HCT116 (cell line): Measurements from ENCODE around the gene LRRC4C. TPM values are rescaled to one million over a fixed set of nuclear protein-coding genes. Genes with fewer than 3 reads are reported as not detected.

Source experiments
- ATAC-seq: fragments of 200-7000 bp; cut with Tn5 transposase; 2 replicates; pipeline ENCODE4 v1.9.1; 2020; ENCODE audit warnings: mild to moderate bottlenecking, moderate library complexity
- BruUV-seq: library from RNA; stranded (reverse); fragments of 400-500 nt; replicated peaks from 2 replicates; lab custom pipeline; 2021; lab: Mats Ljungman, UMichigan
- CTCF ChIA-PET: fragments of 300-600 bp; sonication (Branson Sonifier 250); formaldehyde crosslinking; loops from one replicate; lab custom pipeline; 2021; ENCODE audit warnings: antibody characterized with exemption; lab: Charles Lee
- POLR2A ChIA-PET: fragments of 300-600, 350-600 bp; sonication (Branson Sonifier 250); formaldehyde crosslinking; loops from one replicate; lab custom pipeline; 2021; ENCODE audit warnings: antibody characterized with exemption; lab: Charles Lee
- RAD21 ChIA-PET, 2 experiments: fragments of 300-600 bp; sonication (Branson Sonifier 250); formaldehyde crosslinking; loops; one replicate each; lab custom pipeline; 2023; ENCODE audit warnings: low total read pairs in 2 of 2; ENCODE audit not compliant: uncharacterized antibody in 2 of 2, unreplicated experiment in 2 of 2, low non-redundant PET in 1 of 2; lab: Charles Lee
- DNase-seq: peaks from one replicate; pipeline ENCODE4 v3.0.0-alpha.2; 2010; ENCODE audit warnings: low read depth, low spot score
- H2AFZ ChIP-seq: fragments of 200-600 bp; shearing (Covaris generic), sonication (generic); 2 replicates; pipeline ENCODE4 v1.6.1; 2017; ENCODE audit warnings: low read depth, mixed run types, mixed read lengths, antibody characterized with exemption, low read length; ENCODE audit not compliant: poor library complexity, severe bottlenecking
- H3K27ac ChIP-seq: 2 replicates; pipeline ENCODE4 v1.5.1; 2012; ENCODE audit warnings: low read depth, low read length
- H3K27me3 ChIP-seq: fragments of 200-600 bp; sonication (generic); 2 replicates; pipeline ENCODE4 v1.6.1; 2016; ENCODE audit warnings: mixed run types, low read length, mixed read lengths; ENCODE audit not compliant: insufficient read depth
- H3K36me3 ChIP-seq, 2 experiments: fragments of 200-500 bp in 1 of 2; fragments of 200-600 bp in 1 of 2; sonication (Bioruptor generic) in 1 of 2; sonication (generic) in 1 of 2; 2 replicates each; pipeline versions ENCODE4 v1.5.1 to v1.6.1; 2014 to 2016; ENCODE audit warnings: low read length in 2 of 2, inconsistent platforms in 1 of 2, mixed read lengths in 1 of 2, mixed run types in 1 of 2; ENCODE audit not compliant: insufficient read depth in 2 of 2, control insufficient read depth in 1 of 2
- H3K4me1 ChIP-seq, 2 experiments: fragments of 200-600 bp in 1 of 2; sonication (generic) in 1 of 2; 2 replicates each; pipeline versions ENCODE4 v1.5.1 to v1.6.1; 2012 to 2017; ENCODE audit warnings: low read length in 2 of 2, inconsistent platforms in 1 of 2, mild to moderate bottlenecking in 1 of 2, mixed read lengths in 1 of 2, mixed run types in 1 of 2, moderate library complexity in 1 of 2; ENCODE audit not compliant: insufficient read depth in 2 of 2, control insufficient read depth in 1 of 2
- H3K4me2 ChIP-seq: fragments of 200-600 bp; sonication (generic); 2 replicates; pipeline ENCODE4 v1.6.1; 2017; ENCODE audit warnings: mixed run types, low read length, mixed read lengths
- H3K4me3 ChIP-seq, 2 experiments: fragments of 200-600 bp in 1 of 2; sonication (generic) in 1 of 2; replicated peaks in 1 of 2; 2 replicates each; pipeline ENCODE4 v1.5.1; 2011 to 2016; ENCODE audit warnings: low read length in 2 of 2, control low read depth in 1 of 2, low read depth in 1 of 2, mild to moderate bottlenecking in 1 of 2, mixed read lengths in 1 of 2, mixed run types in 1 of 2
- H3K79me2 ChIP-seq: fragments of 200-600 bp; sonication (generic); 2 replicates; pipeline ENCODE4 v1.6.1; 2017; ENCODE audit warnings: mild to moderate bottlenecking, mixed run types, low read length, moderate library complexity, mixed read lengths; ENCODE audit not compliant: insufficient read depth
- H3K9ac ChIP-seq: fragments of 200-600 bp; sonication (generic); 2 replicates; pipeline ENCODE4 v1.6.1; 2016; ENCODE audit warnings: low read length, mixed read lengths
- H3K9me2 ChIP-seq: fragments of 200-600 bp; sonication (generic), shearing (Covaris generic); 2 replicates; pipeline ENCODE4 v1.6.1; 2017; ENCODE audit warnings: mixed run types, mild to moderate bottlenecking, moderate library complexity; ENCODE audit not compliant: insufficient read depth
- H3K9me3 ChIP-seq, 2 experiments: fragments of 200-500 bp in 1 of 2; fragments of 200-600 bp in 1 of 2; sonication (Bioruptor generic) in 1 of 2; sonication (generic) in 1 of 2; 2 replicates each; pipeline ENCODE4 v1.6.1; 2014 to 2017; ENCODE audit warnings: low read length in 2 of 2, mixed read lengths in 2 of 2, inconsistent platforms in 1 of 2, low read depth in 1 of 2, mild to moderate bottlenecking in 1 of 2, mixed run types in 1 of 2, moderate library complexity in 1 of 2; ENCODE audit not compliant: control insufficient read depth in 1 of 2, insufficient read depth in 1 of 2
- H4K20me1 ChIP-seq: fragments of 200-600 bp; sonication (generic), shearing (Covaris generic); 2 replicates; pipeline ENCODE4 v1.6.1; 2017; ENCODE audit warnings: mixed run types, mild to moderate bottlenecking, moderate library complexity; ENCODE audit not compliant: insufficient read depth
- CBX3 ChIP-seq: IDR thresholded peaks from 2 replicates; pipeline ENCODE4 v1.6.1; 2012; ENCODE audit warnings: low read depth
- CEBPB ChIP-seq: IDR thresholded peaks from 2 replicates; pipeline ENCODE4 v1.6.1; 2012; ENCODE audit warnings: low read depth
- CTCF ChIP-seq, 3 experiments: fragments of 200-600 bp in 1 of 3; sonication (generic) in 1 of 3; IDR thresholded peaks in 2 of 3; conservative IDR thresholded peaks in 1 of 3; 2 replicates each; pipeline ENCODE4 v1.5.1; 2012 to 2017; ENCODE audit warnings: low read depth in 2 of 3, low read length in 2 of 3, antibody characterized with exemption in 1 of 3, borderline replicate concordance in 1 of 3, control low read depth in 1 of 3, mild to moderate bottlenecking in 1 of 3, mixed read lengths in 1 of 3, mixed run types in 1 of 3, moderate library complexity in 1 of 3; ENCODE audit not compliant: insufficient read depth in 1 of 3
- EGR1 ChIP-seq: IDR thresholded peaks from 2 replicates; pipeline ENCODE4 v1.6.1; 2012; ENCODE audit warnings: low read depth
- ELF1 ChIP-seq: IDR thresholded peaks from 2 replicates; pipeline ENCODE4 v1.6.1; 2012; ENCODE audit warnings: low read depth, borderline replicate concordance
- EZH2 ChIP-seq: fragments of 200-600 bp; sonication (generic); IDR thresholded peaks from 2 replicates; pipeline ENCODE4 v1.6.1; 2017; ENCODE audit warnings: antibody characterized with exemption, mixed run types
- EZH2phosphoT487 ChIP-seq: fragments of 200-600 bp; IDR thresholded peaks from 2 replicates; pipeline ENCODE4 v1.6.1; 2018; ENCODE audit warnings: antibody characterized with exemption, borderline replicate concordance
- JUND ChIP-seq: IDR thresholded peaks from 2 replicates; pipeline ENCODE4 v1.6.1; 2012
- POLR2A ChIP-seq: IDR thresholded peaks from 2 replicates; pipeline ENCODE4 v1.7.0; 2011; ENCODE audit warnings: borderline replicate concordance; ENCODE audit not compliant: insufficient read depth, insufficient read length; ENCODE audit errors: extremely low read depth
- POLR2AphosphoS5 ChIP-seq: IDR thresholded peaks from 2 replicates; pipeline ENCODE4 v1.6.1; 2011; ENCODE audit warnings: mild to moderate bottlenecking, low read depth, low read length, moderate library complexity
- RAD21 ChIP-seq: IDR thresholded peaks from 2 replicates; pipeline ENCODE4 v1.6.1; 2012; ENCODE audit warnings: low read depth, mild to moderate bottlenecking
- SP1 ChIP-seq: IDR thresholded peaks from 2 replicates; pipeline ENCODE4 v1.6.1; 2012; ENCODE audit warnings: low read depth
- SRF ChIP-seq: IDR thresholded peaks from 2 replicates; pipeline ENCODE4 v1.6.1; 2012; ENCODE audit warnings: low read depth
- YY1 ChIP-seq: IDR thresholded peaks from 2 replicates; pipeline ENCODE4 v1.6.1; 2011; ENCODE audit warnings: low read length, low read depth, moderate library complexity, mild to moderate bottlenecking; ENCODE audit not compliant: insufficient replicate concordance; ENCODE audit errors: extremely low read depth
- ZBTB33 ChIP-seq: IDR thresholded peaks from 2 replicates; pipeline ENCODE4 v1.6.1; 2011; ENCODE audit warnings: mild to moderate bottlenecking, low read length, moderate library complexity; ENCODE audit not compliant: insufficient replicate concordance; ENCODE audit errors: extremely low read depth
- ZNF274 ChIP-seq: fragments of 200-500 bp; sonication (Bioruptor generic); IDR thresholded peaks from 2 replicates; pipeline ENCODE4 v1.6.1; 2014; ENCODE audit warnings: mild to moderate bottlenecking, low read depth, low read length, inconsistent platforms
- intact Hi-C: fragments of 100-400 bp; cut with micrococcal nuclease; formaldehyde crosslinking; loops from 2 replicates; pipeline ENCODE4 v1.10.0; 2022
- total RNA-seq: library from RNA; stranded (reverse); gene quantifications from one replicate; pipeline ENCODE4 v1.2.1, GENCODE V29; 2021; ENCODE audit not compliant: unreplicated experiment

LRRC4C gene
- total RNA-seq, 1 experiment from 2014 or later = not detected

GRCh38 chr11:40271361-40271760 is 1188.1 kb downstream of the LRRC4C start:
- CTCF ChIA-PET = no interaction called here
- no peak overlapping the region for H3K4me3 ChIP-seq
- no peak for ATAC-seq
- no peak for DNase-seq
- no peaks in the 10 kb centered on the region for H3K27me3 ChIP-seq
- TF ChIP-seq CEBPB (no peak), ZNF274 (no peak), YY1 (no peak), EZH2phosphoT487 (no peak), JUND (no peak), SRF (no peak), EZH2 (no peak), RAD21 (no peak), SP1 (no peak), EGR1 (no peak), CBX3 (no peak), POLR2AphosphoS5 (no peak), ZBTB33 (no peak), CTCF (IDR thresholded peaks at IDR 0.05 in 2 of 3, conservative IDR thresholded peaks at IDR 0.05 in 1 of 3; ENCODE audit: borderline replicate concordance in 1 of 3, insufficient read depth in 1 of 3, low read depth in 2 of 3, low read length in 2 of 3) (no peak), POLR2A (no peak), ELF1 (no peak)
- H3K36me3 ChIP-seq = no peaks in the 10 kb centered on the region
- no peaks in the 10 kb centered on the region for H3K79me2 ChIP-seq
- no peaks in the 10 kb centered on the region for H3K9me2 ChIP-seq
- no peak overlapping the region for H3K27ac ChIP-seq
- RAD21 ChIA-PET = no interaction called here
- no peaks in the 10 kb centered on the region for H3K4me1 ChIP-seq
- H2AFZ ChIP-seq = no peak overlapping the region
- no TSS peak for BruUV-seq
- no peaks in the 10 kb centered on the region for H4K20me1 ChIP-seq
- no peak overlapping the region for H3K4me2 ChIP-seq
- POLR2A ChIA-PET = no interaction called here
- intact Hi-C loops = no loop called here
- H3K9me3 ChIP-seq = peaks cover 19 to 30% of the 10 kb centered on the region in 2 experiments; a peak in 2 of 4 replicates
- no peak overlapping the region for H3K9ac ChIP-seq
